ENCODE data around the gene ALK.

DNA sequence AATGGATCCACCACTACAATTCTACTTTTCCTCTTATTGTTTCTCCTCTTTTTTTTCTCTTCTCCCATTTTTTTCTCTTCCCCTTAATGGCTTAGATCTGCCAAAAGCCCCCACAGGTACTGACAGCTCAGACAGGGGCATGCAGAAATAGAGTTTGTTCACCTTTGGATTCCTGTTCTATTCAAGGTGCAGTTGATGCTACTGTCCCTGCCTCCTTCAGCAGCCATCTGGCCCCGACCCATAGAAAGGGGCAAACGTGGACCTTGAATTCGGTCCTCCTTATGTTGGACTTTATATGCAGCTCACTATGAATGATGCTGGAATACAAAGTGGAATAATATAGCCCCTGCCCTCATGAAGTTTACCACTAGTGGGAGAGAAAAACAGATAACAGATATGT, 27.7 kb upstream of the ALK start:
- TF ChIP-seq, protein P1, sequence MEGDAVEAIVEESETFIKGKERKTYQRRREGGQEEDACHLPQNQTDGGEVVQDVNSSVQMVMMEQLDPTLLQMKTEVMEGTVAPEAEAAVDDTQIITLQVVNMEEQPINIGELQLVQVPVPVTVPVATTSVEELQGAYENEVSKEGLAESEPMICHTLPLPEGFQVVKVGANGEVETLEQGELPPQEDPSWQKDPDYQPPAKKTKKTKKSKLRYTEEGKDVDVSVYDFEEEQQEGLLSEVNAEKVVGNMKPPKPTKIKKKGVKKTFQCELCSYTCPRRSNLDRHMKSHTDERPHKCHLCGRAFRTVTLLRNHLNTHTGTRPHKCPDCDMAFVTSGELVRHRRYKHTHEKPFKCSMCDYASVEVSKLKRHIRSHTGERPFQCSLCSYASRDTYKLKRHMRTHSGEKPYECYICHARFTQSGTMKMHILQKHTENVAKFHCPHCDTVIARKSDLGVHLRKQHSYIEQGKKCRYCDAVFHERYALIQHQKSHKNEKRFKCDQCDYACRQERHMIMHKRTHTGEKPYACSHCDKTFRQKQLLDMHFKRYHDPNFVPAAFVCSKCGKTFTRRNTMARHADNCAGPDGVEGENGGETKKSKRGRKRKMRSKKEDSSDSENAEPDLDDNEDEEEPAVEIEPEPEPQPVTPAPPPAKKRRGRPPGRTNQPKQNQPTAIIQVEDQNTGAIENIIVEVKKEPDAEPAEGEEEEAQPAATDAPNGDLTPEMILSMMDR (conservative IDR thresholded peaks at IDR 0.05; ENCODE audit: low read depth, low read length): no peak
- TF ChIP-seq EZH2 (IDR thresholded peaks at IDR 0.05; ENCODE audit: low read length, unreplicated experiment): no peak
